NCI-H460 (cell line): ENCODE results near the gene ADCY3. TPM values are rescaled to one million over a fixed set of nuclear protein-coding genes. Genes with fewer than 3 reads are reported as not detected.
"Not testable (repeated sequence)": the region's sequence is repeated elsewhere in the genome, so short reads cannot be mapped to it uniquely, and the experiment has no call there.

Experiments
- DNase-seq: peaks from one replicate; pipeline ENCODE4 v3.0.0-alpha.2; 2016; ENCODE audit warnings: low read depth; ENCODE audit errors: extremely low read depth
- total RNA-seq: library from RNA; depleted of rRNA; stranded (reverse); fragments of >200 nt; shearing (Covaris generic); gene quantifications from 2 replicates; pipeline ENCODE4 v1.2.3, GENCODE V29; 2014

Gene ADCY3
- total RNA-seq, 1 experiment from 2014 or later, result 35.9 TPM

DNA sequence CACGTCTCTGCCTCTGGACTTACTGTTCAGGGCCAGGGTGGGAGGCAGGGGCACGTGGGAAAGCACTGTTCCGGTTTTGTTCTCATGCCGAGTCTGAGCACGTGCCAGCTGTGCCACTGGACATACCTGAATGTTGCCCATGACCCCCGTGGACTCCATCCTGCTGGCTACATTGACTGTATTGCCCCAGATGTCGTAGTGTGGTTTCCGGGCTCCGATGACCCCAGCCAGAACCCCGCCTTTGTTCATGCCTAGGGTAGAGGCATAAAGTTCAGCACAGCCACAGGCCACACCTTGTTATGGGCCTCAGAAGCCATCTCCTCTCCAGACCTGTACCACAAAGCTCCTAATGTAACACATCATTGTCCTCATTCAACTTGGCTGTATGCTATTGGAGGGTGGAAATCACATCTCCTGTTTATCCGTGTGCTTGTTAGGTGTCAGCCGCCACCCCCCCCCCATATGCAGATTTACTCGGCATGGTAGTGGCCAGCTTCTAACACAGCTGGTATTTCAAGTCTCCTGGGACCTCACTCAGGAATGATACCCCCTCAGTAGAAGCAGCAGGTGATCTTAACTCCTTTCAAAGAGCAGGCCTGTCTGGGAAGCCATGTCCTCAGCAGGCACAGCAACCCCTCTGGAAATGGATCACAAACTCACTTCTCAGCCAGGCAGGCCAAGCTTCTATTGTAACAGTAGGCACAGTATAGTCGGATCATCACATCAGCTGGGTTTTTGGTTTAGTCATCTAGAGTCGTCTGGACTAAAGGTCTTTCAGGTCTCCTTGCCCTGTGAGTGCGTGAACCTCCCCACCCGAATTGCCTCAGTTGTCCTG lies 99.2 kb downstream of the ADCY3 start:
- DNase-seq, result no peak

GRCh38 chr2:24820175-24820513 lies 99.9 kb downstream of the ADCY3 start:
- no peak for DNase-seq

- no peak for DNase-seq
Observed at GRCh38 chr2:24819442-24820174, 100.4 kb downstream of the ADCY3 start.

DNA sequence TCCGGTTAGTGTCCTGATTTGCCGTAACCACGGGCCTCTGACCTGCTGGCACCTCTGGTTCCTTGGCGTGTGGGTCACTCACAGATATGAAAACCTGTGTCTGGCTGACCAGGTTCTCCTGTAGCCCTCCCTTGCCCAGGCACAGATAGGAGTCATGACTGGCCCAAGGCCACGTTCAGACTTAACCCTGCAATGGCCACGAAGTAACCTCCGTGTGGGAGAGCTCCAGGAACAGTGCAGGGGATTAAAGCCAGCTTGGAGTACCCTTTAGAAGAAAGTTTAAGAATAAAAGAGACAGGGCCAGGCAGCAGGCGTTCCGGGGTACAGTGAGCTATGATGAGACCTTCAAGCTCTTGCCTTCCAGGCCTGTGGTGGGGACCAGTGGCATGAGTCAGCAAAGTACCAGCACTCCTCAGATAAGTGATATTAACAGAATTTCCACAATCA lies 101.3 kb downstream of the ADCY3 start:
- DNase-seq, result no peak

DNA sequence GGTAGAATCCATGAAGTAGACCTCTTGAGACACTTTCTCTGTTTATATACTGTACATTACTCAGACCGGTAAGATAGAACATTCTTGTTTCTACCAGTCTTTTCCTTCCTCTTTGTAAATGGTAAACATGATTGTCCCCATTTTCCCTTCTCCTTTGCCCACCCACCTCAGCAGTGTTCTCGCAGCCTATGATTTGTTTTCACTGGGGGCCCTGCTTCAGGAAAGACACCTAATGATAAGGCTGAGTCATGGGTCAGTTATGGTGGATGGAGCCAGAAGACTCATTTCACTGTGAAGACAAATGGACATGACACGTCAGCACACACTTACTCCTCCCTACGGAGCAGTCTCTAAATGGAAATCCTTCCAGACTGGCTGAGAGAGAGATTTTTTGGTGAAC lies 103.2 kb downstream of the ADCY3 start:
- no peak for DNase-seq

GRCh38 chr2:24816404-24816803 lies 103.6 kb downstream of the ADCY3 start:
- DNase-seq, result no peak

- DNase-seq, result no peak
Observed at GRCh38 chr2:24815171-24815570, 104.9 kb downstream of the ADCY3 start.

GRCh38 chr2:24814516-24814915 lies 105.5 kb downstream of the ADCY3 start:
- no peak for DNase-seq

GRCh38 chr2:24813691-24814137 lies 106.3 kb downstream of the ADCY3 start:
- DNase-seq, result no peak

- DNase-seq, result no peak
Observed at GRCh38 chr2:24809316-24810007, 110.6 kb downstream of the ADCY3 start.

GRCh38 chr2:24806661-24807036 lies 113.4 kb downstream of the ADCY3 start:
- no peak for DNase-seq

DNA sequence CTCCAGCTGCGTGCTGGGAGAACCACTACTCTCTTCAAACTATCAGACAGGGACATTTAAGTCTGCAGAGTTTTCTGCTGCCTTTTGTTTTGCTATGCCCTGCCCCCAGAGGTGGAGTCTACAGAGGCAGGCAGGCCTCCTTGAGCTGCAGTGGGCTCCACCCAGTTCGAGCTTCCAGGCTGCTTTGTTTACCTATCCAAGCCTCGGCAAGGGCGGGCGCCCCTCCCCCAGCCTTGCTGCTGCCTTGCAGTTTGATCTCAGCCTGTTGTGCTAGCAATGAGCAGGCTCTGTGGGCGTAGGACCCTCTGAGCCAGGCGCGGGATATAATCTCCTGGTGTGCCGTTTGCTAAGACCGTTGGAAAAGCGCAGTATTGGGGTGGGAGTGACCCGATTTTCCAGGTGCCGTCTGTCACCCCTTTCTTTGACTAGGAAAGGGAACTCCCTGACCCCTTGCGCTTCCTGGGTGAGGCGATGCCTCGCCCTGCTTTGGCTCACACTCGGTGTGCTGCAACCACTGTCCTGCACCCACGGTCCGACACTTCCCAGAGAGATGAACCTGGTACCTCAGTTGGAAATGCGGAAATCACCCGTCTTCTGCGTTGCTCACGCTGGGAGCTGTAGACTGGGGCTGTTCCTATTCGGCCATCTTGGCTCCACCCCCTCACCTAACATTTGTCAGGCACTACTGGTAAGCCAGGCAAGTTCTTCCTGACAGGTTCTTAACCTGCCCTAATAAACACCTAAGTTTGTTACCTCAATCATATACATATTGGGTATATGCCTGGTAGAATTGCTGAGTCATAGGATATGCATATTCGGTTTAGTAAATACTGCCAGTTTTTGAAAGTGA lies 114.0 kb downstream of the ADCY3 start:
- DNase-seq, result peak; percentile 65

DNA sequence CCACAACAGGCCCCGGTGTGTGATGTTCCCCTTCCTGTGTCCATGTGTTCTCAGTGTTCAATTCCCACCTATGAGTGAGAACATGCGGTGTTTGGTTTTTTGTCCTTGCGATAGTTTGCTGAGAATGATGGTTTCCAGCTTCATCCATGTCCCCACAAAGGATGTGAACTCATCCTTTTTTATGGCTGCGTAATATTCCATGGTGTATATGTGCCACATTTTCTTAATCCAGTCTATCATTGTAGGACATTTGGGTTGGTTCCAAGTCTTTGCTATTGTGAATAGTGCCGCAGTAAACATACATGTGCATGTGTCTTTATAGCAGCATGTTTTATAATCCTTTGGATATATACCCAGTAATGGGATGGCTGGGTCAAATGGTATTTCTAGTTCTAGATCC lies 119.5 kb downstream of the ADCY3 start:
- not testable (repeated sequence) for DNase-seq

- DNase-seq, result no peak
Observed at GRCh38 chr2:24797644-24798043, 122.4 kb downstream of the ADCY3 start.

DNA sequence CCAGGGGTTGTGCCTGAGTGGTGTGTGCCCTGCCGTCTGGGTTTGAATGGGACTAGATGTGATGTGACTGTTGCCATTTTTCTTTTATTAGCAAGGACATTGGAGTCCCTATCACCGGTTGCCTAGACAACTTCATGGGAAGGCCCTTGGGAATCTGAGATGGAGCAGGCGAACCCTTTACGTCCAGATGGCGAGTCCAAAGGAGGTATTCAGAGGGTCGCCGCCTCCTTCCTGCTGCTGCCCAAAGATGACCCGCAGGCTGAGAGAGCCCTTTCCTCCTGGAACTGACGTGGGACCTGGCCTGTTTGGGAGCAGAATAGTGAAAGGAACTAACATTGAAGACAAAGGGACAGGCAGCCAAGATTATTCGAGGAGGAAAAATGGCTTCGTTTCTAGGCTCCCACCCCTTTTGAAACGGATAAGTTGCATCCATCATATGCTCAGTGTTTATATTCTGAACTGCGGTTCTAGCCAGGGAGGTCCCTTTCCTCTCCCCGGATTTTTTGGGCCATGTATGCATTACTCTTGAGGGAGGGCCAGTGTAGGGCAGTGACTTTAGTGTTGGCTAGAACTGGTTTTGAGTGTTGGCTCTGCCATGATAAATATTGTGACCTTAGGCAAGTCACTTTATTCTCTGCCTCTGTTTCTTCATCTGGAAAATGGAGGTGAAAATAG lies 126.1 kb downstream of the ADCY3 start:
- no peak for DNase-seq

DNA sequence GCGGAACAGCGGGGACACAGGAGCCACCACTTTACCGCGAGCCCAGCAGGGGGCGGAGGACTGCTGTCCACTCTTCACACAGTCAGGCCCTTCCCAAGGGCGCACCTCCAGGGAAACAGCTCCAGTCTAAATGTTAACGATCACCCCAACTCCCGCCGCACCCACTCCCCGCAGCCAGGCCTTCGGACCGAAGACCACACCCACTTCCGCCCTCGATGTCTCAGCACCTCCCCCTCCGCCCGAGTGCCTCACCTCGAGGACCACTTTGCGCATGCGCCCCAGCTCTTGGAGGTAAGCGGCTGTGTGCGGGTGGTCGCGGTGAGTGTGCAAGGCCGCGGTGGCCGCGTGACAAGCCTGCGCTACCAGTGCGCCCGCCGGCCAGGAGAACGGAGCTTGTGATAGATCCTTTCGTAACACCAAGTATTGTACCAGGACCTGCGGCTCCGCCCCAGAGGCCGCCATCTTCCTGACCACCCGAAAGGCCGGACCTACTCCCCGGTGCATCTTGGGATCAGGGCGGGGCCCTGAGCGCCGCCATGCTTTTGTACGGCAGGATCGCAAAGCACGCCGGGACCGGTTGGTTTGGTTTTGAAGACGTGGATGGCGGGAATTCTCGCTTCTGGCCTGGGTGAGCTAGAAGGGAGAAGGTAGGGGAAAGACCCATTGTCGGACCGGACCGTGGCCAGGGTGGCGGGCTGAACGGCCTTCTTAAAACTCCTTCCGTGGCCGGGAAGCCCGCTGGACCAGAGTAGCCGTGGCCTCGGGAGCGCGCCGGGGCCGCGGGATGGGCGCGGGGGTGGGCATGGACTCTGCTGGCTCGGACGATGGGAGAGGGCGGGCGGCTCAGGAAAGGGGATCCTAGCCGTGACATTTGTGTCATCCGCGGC lies 126.9 kb downstream of the ADCY3 start, which contains the start of the genes CENPO and PTRHD1:
Gene CENPO (plus strand): TSS at position 552 of the 887 bp plus-strand sequence. CDS start 495 bp downstream, outside the sequence.
Gene PTRHD1 (minus strand): TSS at position 518 of the 887 bp plus-strand sequence. CDS start 14 bp downstream, at position 504.
- DNase-seq, result peak; percentile 97

GRCh38 chr2:24792542-24792873 lies 127.5 kb downstream of the ADCY3 start:
- no peak for DNase-seq

DNA sequence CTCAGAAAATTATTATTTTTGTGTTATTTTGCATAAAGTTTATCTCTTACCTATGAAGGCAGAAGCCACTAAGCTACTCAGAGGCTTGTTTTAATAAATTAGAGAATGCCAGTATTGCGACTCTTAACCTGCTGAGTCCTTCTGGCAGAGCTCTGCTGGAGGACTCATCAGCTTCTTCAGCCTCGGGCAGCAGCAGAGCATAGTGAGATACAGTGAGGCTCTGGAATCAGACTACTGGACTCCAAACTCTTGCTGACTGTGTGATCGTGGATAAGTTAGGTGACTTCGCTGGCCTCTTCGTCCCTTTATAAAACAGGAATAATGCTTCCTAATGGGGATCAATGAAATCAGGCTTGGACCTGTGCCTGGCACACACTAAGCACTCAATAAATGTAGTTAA lies 128.6 kb downstream of the ADCY3 start:
- no peak for DNase-seq

DNA sequence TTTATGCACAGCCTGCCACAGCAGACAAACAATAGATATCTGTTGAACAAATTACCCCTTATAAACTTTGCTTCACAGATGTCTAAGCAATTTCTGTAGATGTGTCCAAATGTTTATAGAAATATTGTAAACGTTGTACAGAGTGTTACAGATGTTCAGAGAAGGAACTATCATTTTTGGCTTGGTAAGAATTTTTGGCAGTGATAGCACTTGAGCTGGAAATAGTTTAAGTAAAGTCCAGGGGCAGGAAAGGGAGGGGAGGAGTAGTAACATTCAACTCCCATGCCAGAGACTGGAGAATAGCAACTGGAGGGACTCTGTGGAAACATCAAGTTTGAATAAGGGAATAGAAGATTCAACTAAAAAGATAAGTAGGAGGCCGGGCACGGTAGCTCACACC lies 131.2 kb downstream of the ADCY3 start:
- DNase-seq, result no peak
